Prostate gland (tissue), 2 donors: ENCODE measurements around the gene PRKG1. TPM values are rescaled to one million over a fixed set of nuclear protein-coding genes. Genes with fewer than 3 reads are reported as not detected.

Experiments
- DNase-seq: peaks from one replicate; pipeline ENCODE4 v3.0.0-alpha.2; 2019; ENCODE audit warnings: low spot score
- H3K27ac ChIP-seq, 2 donors: fragments of 200-600 bp; sonication (generic); 2 replicates each; pipeline ENCODE4 v1.5.1; 2017 to 2019
- H3K27me3 ChIP-seq: fragments of 200-600 bp; sonication (generic); replicated peaks from 2 replicates; pipeline ENCODE4 v1.5.1; 2019; ENCODE audit not compliant: insufficient read depth
- H3K36me3 ChIP-seq, 2 donors: fragments of 200-600 bp; sonication (generic); 1 replicate in 1 of 2; 2 replicates in 1 of 2; pipeline versions ENCODE4 v1.5.1 to v1.8.1; 2017 to 2019
- H3K4me1 ChIP-seq: fragments of 200-600 bp; sonication (generic); replicated peaks from 2 replicates; pipeline ENCODE4 v1.5.1; 2019
- H3K4me3 ChIP-seq, 2 donors: fragments of 200-600 bp; sonication (generic); 2 replicates each; pipeline ENCODE4 v1.5.1; 2017 to 2019
- H3K9me3 ChIP-seq: fragments of 200-600 bp; sonication (generic); 2 replicates; pipeline ENCODE4 v1.5.1; 2017
- POLR2A ChIP-seq: fragments of 450-650 bp; IDR thresholded peaks from one replicate; pipeline ENCODE4 v1.6.1; 2016; ENCODE audit warnings: antibody characterized with exemption, mild to moderate bottlenecking
- POLR2AphosphoS5 ChIP-seq: sonication (generic); formaldehyde crosslinking; IDR thresholded peaks from one replicate; pipeline ENCODE4 v1.6.1; 2017; ENCODE audit warnings: antibody characterized with exemption
- WGBS: methylation state at CpG from one replicate; pipeline ENCODE4 v1.1.5; 2018; 5-methylcytosine and 5-hydroxymethylcytosine counted together
- intact Hi-C: fragments of 100-400 bp; cut with DNase I; formaldehyde crosslinking; loops from one replicate; pipeline ENCODE4 v1.14.2; 2022
- total RNA-seq, 2 donors: library from RNA; depleted of rRNA; stranded (reverse); fragments of >200 nt; gene quantifications; one replicate each; pipeline ENCODE4 v1.1.0, GENCODE V29; 2016
- TF ChIP-seq, protein P1 (sequence below), 4 experiments: fragments of 200-600 bp in 2 of 4; fragments of 450-650 bp in 2 of 4; sonication (generic) in 2 of 4; IDR thresholded peaks; 1 replicate in 3 of 4; 2 replicates in 1 of 4; pipeline ENCODE4 v1.5.1; 2016 to 2019; ENCODE audit warnings: antibody characterized with exemption in 4 of 4, mild to moderate bottlenecking in 2 of 4, moderate library complexity in 2 of 4

PRKG1 gene
- total RNA-seq, 2 donors from 2014 or later: 2.7 to 9.0 TPM

GRCh38 chr10:51403521-51403920 lies 329.2 kb downstream of the PRKG1 start:
- no peaks in the 10 kb centered on the region for H3K9me3 ChIP-seq
- H3K36me3 ChIP-seq: no peaks in the 10 kb centered on the region
- H3K4me1 ChIP-seq: no peaks in the 10 kb centered on the region
- intact Hi-C loops: no loop called here
- WGBS: 44% methylated on average over 1 of the region's 1 CpG
- TF ChIP-seq, protein P1, sequence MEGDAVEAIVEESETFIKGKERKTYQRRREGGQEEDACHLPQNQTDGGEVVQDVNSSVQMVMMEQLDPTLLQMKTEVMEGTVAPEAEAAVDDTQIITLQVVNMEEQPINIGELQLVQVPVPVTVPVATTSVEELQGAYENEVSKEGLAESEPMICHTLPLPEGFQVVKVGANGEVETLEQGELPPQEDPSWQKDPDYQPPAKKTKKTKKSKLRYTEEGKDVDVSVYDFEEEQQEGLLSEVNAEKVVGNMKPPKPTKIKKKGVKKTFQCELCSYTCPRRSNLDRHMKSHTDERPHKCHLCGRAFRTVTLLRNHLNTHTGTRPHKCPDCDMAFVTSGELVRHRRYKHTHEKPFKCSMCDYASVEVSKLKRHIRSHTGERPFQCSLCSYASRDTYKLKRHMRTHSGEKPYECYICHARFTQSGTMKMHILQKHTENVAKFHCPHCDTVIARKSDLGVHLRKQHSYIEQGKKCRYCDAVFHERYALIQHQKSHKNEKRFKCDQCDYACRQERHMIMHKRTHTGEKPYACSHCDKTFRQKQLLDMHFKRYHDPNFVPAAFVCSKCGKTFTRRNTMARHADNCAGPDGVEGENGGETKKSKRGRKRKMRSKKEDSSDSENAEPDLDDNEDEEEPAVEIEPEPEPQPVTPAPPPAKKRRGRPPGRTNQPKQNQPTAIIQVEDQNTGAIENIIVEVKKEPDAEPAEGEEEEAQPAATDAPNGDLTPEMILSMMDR (IDR thresholded peaks at IDR 0.05): no peak
- TF ChIP-seq POLR2AphosphoS5: no peak
- no peak for TF ChIP-seq POLR2A
- DNase-seq: no peak
- H3K27me3 ChIP-seq: no peaks in the 10 kb centered on the region
- no peak overlapping the region for H3K27ac ChIP-seq
- no peak overlapping the region for H3K4me3 ChIP-seq

- peak; percentile 80 for DNase-seq
- Histone ChIP-seq H3K4me1 (no peaks in the 10 kb centered on the region), H3K27me3 (no peaks in the 10 kb centered on the region), H3K36me3 (no peaks in the 10 kb centered on the region), H3K9me3 (no peaks in the 10 kb centered on the region), H3K27ac (peak overlapping the region in 1 of 2 donors; percentile 32), H3K4me3 (no peak overlapping the region)
- WGBS: 40% methylated on average over 10 of the region's 10 CpGs
- intact Hi-C loops: no loop called here
- TF ChIP-seq POLR2AphosphoS5: peak; percentile 90
- no peak for TF ChIP-seq POLR2A
Measured at GRCh38 chr10:51405580-51406351, 331.5 kb downstream of the PRKG1 start.

DNA sequence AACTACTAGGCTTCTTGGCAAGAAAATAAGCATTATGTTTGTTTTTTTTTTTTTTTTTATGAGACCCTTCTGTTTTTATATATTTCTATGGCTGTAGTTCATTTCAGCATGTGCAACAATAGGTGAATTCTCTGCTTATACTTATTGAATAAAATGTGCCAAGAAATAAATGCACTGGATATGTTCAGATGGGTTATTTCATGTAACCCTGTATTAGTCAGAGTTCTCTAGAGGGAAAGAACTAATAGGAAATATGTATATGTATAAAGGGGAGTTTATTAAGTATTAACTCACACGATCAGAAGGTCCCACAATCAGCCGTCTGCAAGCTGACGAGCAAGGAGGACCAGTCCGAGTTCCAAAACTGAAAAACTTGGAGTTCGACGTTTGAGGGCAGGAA lies 332.3 kb downstream of the PRKG1 start:
- TF ChIP-seq, protein P1 (IDR thresholded peaks at IDR 0.05): no peak
- no peak for TF ChIP-seq POLR2A
- no peak for TF ChIP-seq POLR2AphosphoS5
- no peaks in the 10 kb centered on the region for H3K36me3 ChIP-seq
- intact Hi-C loops: no loop called here
- H3K27me3 ChIP-seq: no peaks in the 10 kb centered on the region
- H3K4me3 ChIP-seq: no peak overlapping the region
- DNase-seq: no peak
- WGBS: 96% methylated on average over 6 of the region's 6 CpGs
- no peaks in the 10 kb centered on the region for H3K4me1 ChIP-seq
- no peaks in the 10 kb centered on the region for H3K9me3 ChIP-seq
- peak overlapping the region in 1 of 2 donors; percentile 32 for H3K27ac ChIP-seq

GRCh38 chr10:51416494-51416893 lies 342.2 kb downstream of the PRKG1 start:
- DNase-seq: no peak
- WGBS: 62% methylated on average over 4 of the region's 4 CpGs
- Histone ChIP-seq H3K4me1 (no peaks in the 10 kb centered on the region), H3K4me3 (no peak overlapping the region), H3K9me3 (no peaks in the 10 kb centered on the region), H3K27ac (no peak overlapping the region), H3K27me3 (no peaks in the 10 kb centered on the region), H3K36me3 (no peaks in the 10 kb centered on the region)
- intact Hi-C loops: no loop called here
- no peak for TF ChIP-seq POLR2A
- no peak for TF ChIP-seq POLR2AphosphoS5
- TF ChIP-seq, protein P1 (IDR thresholded peaks at IDR 0.05): no peak

DNA sequence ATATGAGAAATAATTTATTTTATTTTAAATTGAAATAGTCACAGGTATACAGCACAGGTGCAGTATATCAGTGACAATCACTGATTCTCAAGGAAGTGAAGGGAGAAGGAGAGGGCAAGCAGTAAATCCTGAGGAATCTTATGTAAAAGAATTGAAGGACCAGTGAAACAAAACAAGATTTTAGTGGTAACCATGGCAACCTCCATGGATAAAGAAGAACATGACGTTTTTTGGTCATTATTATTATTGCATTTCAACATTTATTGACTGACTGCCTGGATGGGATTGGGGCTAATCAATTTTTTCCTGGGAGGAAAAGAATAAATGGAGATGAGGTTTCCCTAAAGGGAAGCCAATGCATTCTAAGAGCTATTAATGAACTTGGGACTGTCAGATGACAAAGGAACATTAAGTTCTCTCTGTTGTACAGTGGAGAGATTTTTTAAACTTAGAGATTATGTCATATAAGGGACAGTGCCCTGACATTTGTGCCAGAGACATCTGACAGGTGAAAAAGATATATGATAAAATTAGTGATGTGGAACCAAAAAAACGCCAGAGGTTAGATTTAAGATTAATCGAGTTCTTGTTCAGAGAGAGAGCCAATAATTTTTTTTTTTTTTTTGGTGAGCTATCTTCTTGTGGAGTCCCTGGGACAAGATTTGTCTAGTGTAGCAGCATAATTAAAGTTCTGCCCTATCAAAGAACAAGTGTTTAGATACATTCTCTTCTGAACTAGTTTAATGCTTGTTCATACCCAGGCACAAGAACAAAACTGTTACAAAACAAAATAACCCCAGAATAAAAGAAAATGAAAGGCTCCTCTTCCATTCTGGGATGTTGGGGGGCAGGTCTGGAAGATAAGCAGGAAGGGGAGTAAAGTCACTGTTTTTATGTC lies 345.2 kb downstream of the PRKG1 start:
- intact Hi-C loops: loop anchor here (5.0 to 10.0 kb wide), 3 partner anchors 347 to 545 kb away; partner anchors contain the start of gene PRKG1
- TF ChIP-seq POLR2AphosphoS5 (no peak), POLR2A (no peak)
- TF ChIP-seq, protein P1 (IDR thresholded peaks at IDR 0.05): no peak
- Histone ChIP-seq H3K36me3 (no peaks in the 10 kb centered on the region), H3K4me1 (no peaks in the 10 kb centered on the region), H3K27me3 (no peaks in the 10 kb centered on the region), H3K4me3 (no peak overlapping the region), H3K27ac (no peak overlapping the region), H3K9me3 (no peaks in the 10 kb centered on the region)
- WGBS: 47% methylated on average over 3 of the region's 3 CpGs
- no peak for DNase-seq
